Measurements from ENCODE around the gene ZNF24. TPM values are rescaled to one million over a fixed set of nuclear protein-coding genes. Genes with fewer than 3 reads are reported as not detected.

Gene ZNF24
- total RNA-seq, 1 donor from 2014 or later = 54.7 TPM

DNA sequence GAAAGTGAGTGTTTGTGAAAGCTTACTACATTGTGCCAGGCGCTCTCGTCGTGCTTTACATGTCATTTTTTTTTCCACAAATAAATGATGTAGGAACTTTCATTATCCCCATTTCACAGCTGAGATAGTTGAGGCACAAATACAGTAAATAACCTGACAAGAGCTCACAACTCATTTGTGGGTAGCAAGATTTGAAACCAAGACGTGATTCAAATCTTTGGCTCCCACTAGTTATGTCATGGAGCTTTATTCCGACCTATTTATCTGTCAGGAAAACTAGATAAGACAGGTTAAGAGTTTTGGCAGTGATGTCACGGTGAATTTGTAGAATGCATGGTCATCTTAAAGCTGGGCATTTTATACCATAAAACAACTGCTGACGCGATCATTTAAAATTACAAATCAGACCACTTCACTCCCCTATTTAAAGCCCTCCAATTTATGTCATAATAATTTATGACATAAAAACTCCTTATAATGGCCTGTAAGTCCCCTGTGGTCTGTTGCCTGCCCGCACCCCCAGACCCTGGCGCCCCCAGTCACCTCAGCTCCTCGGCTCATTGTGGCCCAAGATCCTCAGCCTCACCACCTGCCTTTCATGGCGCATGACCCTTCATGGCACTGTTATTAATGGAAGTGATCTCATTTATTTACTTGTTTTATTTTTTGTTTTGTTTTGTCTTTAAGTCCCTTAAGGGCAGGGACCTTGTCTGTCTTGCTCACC lies 678 bp upstream of the ZNF24 start:
- ATAC-seq (no peak), DNase-seq (no peak)
- Histone ChIP-seq H3K4me3 (peak overlapping the region; percentile 96), H3K27me3 (no peaks in the 10 kb centered on the region), H3K27ac (peak overlapping the region; percentile 100), H3K36me3 (peaks cover 8% of the 10 kb centered on the region), H3K9me3 (no peaks in the 10 kb centered on the region), H3K4me1 (peaks cover 23% of the 10 kb centered on the region)
- intact Hi-C loops (cut with DNase I) = loop anchor here (10.0 kb wide), 1 partner anchor 110 kb away; no protein-coding TSS in a partner anchor
- no peak for TF ChIP-seq CTCF (IDR thresholded peaks at IDR 0.05)

DNA sequence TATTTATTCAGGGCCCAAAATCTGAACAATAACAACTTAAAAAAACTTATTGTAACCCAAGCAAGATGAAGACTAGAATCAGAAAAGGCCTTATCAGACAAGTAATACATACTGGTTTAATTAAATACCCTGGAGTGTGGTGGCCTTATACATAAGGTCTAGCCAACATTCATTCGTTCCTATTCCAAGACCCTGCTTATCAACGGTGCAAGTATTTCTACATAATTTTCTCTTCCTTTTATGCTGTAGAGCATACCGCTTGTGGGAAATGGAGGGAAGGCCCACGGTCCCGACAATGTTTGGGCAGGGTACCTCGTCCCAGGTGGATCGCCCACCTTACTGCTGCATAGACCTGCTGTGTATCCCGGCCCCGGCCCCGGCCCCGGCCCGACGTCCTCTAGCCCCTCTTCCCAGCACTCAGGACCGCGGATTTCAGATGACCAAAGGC lies 708 bp downstream of the ZNF24 start:
- Histone ChIP-seq H3K9me3 (no peaks in the 10 kb centered on the region), H3K27ac (peak overlapping the region; percentile 100), H3K4me3 (peak overlapping the region; percentile 96), H3K36me3 (peaks cover 22% of the 10 kb centered on the region), H3K27me3 (no peaks in the 10 kb centered on the region), H3K4me1 (peaks cover 23% of the 10 kb centered on the region)
- ATAC-seq = no peak
- intact Hi-C loops (cut with DNase I) = loop anchor here (10.0 kb wide), 1 partner anchor 109 kb away; no protein-coding TSS in a partner anchor
- no peak for TF ChIP-seq CTCF (IDR thresholded peaks at IDR 0.05)
- DNase-seq = no peak

DNA sequence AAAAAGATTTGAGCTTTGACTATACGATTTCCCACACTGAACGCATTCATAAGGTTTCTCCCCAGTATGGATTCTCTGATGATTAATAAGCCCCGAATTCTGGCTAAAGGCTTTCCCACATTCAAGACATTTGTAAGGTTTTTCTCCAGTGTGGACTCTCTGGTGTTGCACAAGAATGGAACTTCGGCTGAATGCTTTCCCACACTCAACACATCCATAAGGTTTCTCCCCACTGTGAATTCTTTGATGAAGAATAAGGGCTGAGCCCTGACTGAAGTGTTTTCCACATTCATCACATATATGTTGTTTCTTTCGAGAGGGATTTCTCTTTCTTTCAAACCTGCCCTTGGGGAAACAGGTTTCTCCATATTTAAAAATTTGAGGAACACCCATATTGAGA lies 6.9 kb downstream of the ZNF24 start:
- ATAC-seq (no peak), DNase-seq (no peak)
- intact Hi-C loops (cut with DNase I) = no loop called here
- Histone ChIP-seq H3K4me1 (no peaks in the 10 kb centered on the region), H3K27ac (no peak overlapping the region), H3K4me3 (no peak overlapping the region), H3K36me3 (peaks cover 84% of the 10 kb centered on the region), H3K9me3 (no peaks in the 10 kb centered on the region), H3K27me3 (no peaks in the 10 kb centered on the region)
- TF ChIP-seq CTCF (IDR thresholded peaks at IDR 0.05) = no peak

DNA sequence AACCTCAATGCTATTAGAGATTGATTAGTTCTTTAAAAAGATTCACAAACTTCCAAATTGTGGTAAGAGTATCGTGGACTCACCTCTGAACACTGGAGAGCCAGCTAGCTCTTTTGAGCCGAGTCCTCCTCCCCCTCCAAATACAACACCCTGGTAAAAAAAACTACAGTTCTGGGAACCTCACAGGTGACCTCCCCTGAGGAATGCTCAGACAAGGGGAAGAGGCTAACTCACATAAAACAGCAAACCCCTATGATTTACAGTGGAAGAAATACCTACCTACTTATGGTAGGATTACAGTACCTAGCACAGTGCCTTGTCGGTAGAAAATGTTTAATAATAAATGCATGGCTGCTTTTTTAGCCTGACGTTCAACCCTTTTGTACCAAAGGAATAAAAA lies 8.4 kb downstream of the ZNF24 start:
- H3K36me3 ChIP-seq = peaks cover 93% of the 10 kb centered on the region
- no peak overlapping the region for H3K27ac ChIP-seq
- DNase-seq (no peak), ATAC-seq (no peak)
- no peak for TF ChIP-seq CTCF (IDR thresholded peaks at IDR 0.05)
- H3K27me3 ChIP-seq = no peaks in the 10 kb centered on the region
- H3K4me3 ChIP-seq = no peak overlapping the region
- H3K4me1 ChIP-seq = no peaks in the 10 kb centered on the region
- no peaks in the 10 kb centered on the region for H3K9me3 ChIP-seq
- intact Hi-C loops (cut with DNase I) = no loop called here

- intact Hi-C loops (cut with DNase I) = no loop called here
- Histone ChIP-seq H3K27ac (no peak overlapping the region), H3K36me3 (peaks cover 84% of the 10 kb centered on the region), H3K9me3 (no peaks in the 10 kb centered on the region), H3K27me3 (no peaks in the 10 kb centered on the region), H3K4me3 (no peak overlapping the region), H3K4me1 (no peaks in the 10 kb centered on the region)
- no peak for TF ChIP-seq CTCF (IDR thresholded peaks at IDR 0.05)
- DNase-seq (no peak), ATAC-seq (no peak)
These were observed 9.4 kb downstream of the ZNF24 start for GRCh38 chr18:35334821-35335220.
